Measurements from ENCODE around the gene CRYZL1.

DNA sequence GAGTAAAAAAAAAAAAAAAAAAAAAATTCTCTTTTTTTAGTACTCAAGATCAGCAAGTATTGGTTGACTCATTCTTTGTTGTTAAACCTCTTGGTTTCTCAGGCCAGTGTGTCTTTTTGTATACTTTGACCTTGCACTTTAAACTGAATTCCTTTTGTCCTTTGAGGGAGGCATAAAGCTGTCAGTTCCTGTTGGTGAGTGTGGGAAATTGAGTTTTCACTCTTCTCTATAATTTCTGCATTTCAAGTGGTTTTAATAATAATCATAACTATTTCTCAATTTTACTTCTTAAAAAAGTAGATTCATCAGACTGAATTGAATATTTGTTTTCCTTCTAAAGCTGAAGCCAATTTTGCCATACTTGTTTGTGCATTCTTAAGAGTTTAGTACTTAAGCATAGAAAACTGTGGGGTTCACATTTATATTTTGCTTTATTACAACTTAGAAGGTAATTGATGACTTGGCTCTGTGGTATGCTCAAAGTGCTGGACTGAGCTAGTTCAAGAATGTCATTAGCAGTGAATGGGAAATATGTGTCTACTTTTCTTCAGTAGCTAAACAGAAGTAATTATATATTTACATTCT lies 44.2 kb upstream of the CRYZL1 start:
- no peak for TF ChIP-seq NFIC (IDR thresholded peaks at IDR 0.05)
- TF ChIP-seq TEAD4 (IDR thresholded peaks at IDR 0.05), result peak; percentile 66
- TF ChIP-seq YY1 (IDR thresholded peaks at IDR 0.05; ENCODE audit: low read depth), result no peak
- TF ChIP-seq ZBTB7A (IDR thresholded peaks at IDR 0.05; ENCODE audit: low read depth), result no peak

Data from Ishikawa (cell line).